SK-N-SH treated with all-trans-retinoic acid at 6 μM for 48 hours (cell line): ENCODE data around the gene TRUB1.

ENCODE experiments used
- ATAC-seq: fragments of 200-7000 bp; cut with Tn5 transposase; 3 replicates; pipeline ENCODE4 v1.9.1; 2020; ENCODE audit warnings: mild to moderate bottlenecking, moderate library complexity
- ARNTL ChIP-seq: fragments of 450-650 bp; formaldehyde crosslinking; IDR thresholded peaks from 2 replicates; pipeline ENCODE4 v1.5.0; 2020; ENCODE audit warnings: low read depth, mild to moderate bottlenecking, moderate library complexity, borderline replicate concordance
- BACH2 ChIP-seq: fragments of 250-450 bp; sonication (Bioruptor Pico); IDR thresholded peaks from 2 replicates; pipeline ENCODE4 v1.9.0; 2021; ENCODE audit warnings: mild to moderate bottlenecking, borderline replicate concordance
- CSDC2 ChIP-seq: fragments of 250-450 bp; sonication (Bioruptor Pico); IDR thresholded peaks from 2 replicates; pipeline ENCODE4 v1.5.0; 2020; ENCODE audit warnings: mild to moderate bottlenecking, moderate library complexity
- ISL1 ChIP-seq: fragments of 250-450 bp; sonication (Bioruptor Pico); IDR thresholded peaks from 2 replicates; pipeline ENCODE4 v2.1.2; 2022; ENCODE audit warnings: mild to moderate bottlenecking, moderate library complexity
- OSR1 ChIP-seq: fragments of 250-450 bp; sonication (Bioruptor Pico); IDR thresholded peaks from 2 replicates; pipeline ENCODE4 v1.8.0; 2022; ENCODE audit warnings: moderate library complexity, mild to moderate bottlenecking, inconsistent platforms
- POU6F1 ChIP-seq: fragments of 250-450 bp; sonication (Bioruptor Pico); IDR thresholded peaks from 2 replicates; pipeline ENCODE4 v1.8.0; 2021; ENCODE audit warnings: low read depth, mild to moderate bottlenecking, moderate library complexity, borderline replicate concordance
- PPARA ChIP-seq: fragments of 250-450 bp; sonication (Bioruptor Pico); IDR thresholded peaks from 2 replicates; pipeline ENCODE4 v1.5.0; 2020; ENCODE audit warnings: mild to moderate bottlenecking, borderline replicate concordance
- TCF4 ChIP-seq: fragments of 250-450 bp; sonication (Bioruptor Pico); IDR thresholded peaks from 2 replicates; pipeline ENCODE4 v1.8.0; 2021; ENCODE audit warnings: mild to moderate bottlenecking, moderate library complexity, borderline replicate concordance
- TOX ChIP-seq: fragments of 250-450 bp; sonication (Bioruptor Pico); IDR thresholded peaks from 2 replicates; pipeline ENCODE4 v1.8.0; 2021; ENCODE audit warnings: mild to moderate bottlenecking, moderate library complexity, borderline replicate concordance
- ZC3H10 ChIP-seq: fragments of 250-450 bp; sonication (Bioruptor Pico); IDR thresholded peaks from 2 replicates; pipeline ENCODE4 v1.5.1; 2021; ENCODE audit warnings: mild to moderate bottlenecking, moderate library complexity
- ZFP3 ChIP-seq: fragments of 250-450 bp; sonication (Bioruptor Pico); IDR thresholded peaks from 2 replicates; pipeline ENCODE4 v1.5.0; 2020; ENCODE audit warnings: mild to moderate bottlenecking, moderate library complexity
- ZFP30 ChIP-seq: fragments of 450-650 bp; formaldehyde crosslinking; IDR thresholded peaks from 2 replicates; pipeline ENCODE4 v1.5.0; 2022; ENCODE audit warnings: mild to moderate bottlenecking, moderate library complexity
- ZNF565 ChIP-seq: fragments of 450-650 bp; formaldehyde crosslinking; conservative IDR thresholded peaks from 2 replicates; pipeline ENCODE4 v1.5.0; 2020; ENCODE audit warnings: low read depth, mild to moderate bottlenecking, moderate library complexity
- ZNF70 ChIP-seq: fragments of 450-650 bp; formaldehyde crosslinking; IDR thresholded peaks from 2 replicates; pipeline ENCODE4 v1.5.0; 2020; ENCODE audit warnings: mild to moderate bottlenecking, moderate library complexity
- TF ChIP-seq, protein P1 (sequence below): fragments of 250-450 bp; sonication (Bioruptor Pico); IDR thresholded peaks from 2 replicates; pipeline ENCODE4 v1.8.0; 2020; ENCODE audit warnings: mild to moderate bottlenecking, moderate library complexity, borderline replicate concordance
- TF ChIP-seq, protein P2 (sequence below): fragments of 250-450 bp; sonication (Bioruptor Pico); IDR thresholded peaks from 2 replicates; pipeline ENCODE4 v1.5.0; 2020; ENCODE audit warnings: mild to moderate bottlenecking, moderate library complexity
- TF ChIP-seq, protein P3 (sequence below): fragments of 250-450 bp; sonication (Bioruptor Pico); IDR thresholded peaks from 2 replicates; pipeline ENCODE4 v1.5.1; 2021; ENCODE audit warnings: mild to moderate bottlenecking, moderate library complexity

The TRUB1 gene

GRCh38 chr10:114943000-114943399 is 5.0 kb downstream of the TRUB1 start:
- no peak for ATAC-seq

GRCh38 chr10:114953047-114953446 is 15.1 kb downstream of the TRUB1 start:
- ATAC-seq = no peak
- TF ChIP-seq BACH2 (CRISPR knock-in tag) (no peak), TCF4 (CRISPR knock-in tag) (no peak), POU6F1 (CRISPR knock-in tag) (no peak), ARNTL (no peak), ZFP30 (CRISPR knock-in tag) (no peak), PPARA (CRISPR knock-in tag) (no peak), TOX (CRISPR knock-in tag) (no peak), ZFP3 (CRISPR knock-in tag) (no peak), ZNF70 (CRISPR knock-in tag) (no peak)
- TF ChIP-seq, protein P1, sequence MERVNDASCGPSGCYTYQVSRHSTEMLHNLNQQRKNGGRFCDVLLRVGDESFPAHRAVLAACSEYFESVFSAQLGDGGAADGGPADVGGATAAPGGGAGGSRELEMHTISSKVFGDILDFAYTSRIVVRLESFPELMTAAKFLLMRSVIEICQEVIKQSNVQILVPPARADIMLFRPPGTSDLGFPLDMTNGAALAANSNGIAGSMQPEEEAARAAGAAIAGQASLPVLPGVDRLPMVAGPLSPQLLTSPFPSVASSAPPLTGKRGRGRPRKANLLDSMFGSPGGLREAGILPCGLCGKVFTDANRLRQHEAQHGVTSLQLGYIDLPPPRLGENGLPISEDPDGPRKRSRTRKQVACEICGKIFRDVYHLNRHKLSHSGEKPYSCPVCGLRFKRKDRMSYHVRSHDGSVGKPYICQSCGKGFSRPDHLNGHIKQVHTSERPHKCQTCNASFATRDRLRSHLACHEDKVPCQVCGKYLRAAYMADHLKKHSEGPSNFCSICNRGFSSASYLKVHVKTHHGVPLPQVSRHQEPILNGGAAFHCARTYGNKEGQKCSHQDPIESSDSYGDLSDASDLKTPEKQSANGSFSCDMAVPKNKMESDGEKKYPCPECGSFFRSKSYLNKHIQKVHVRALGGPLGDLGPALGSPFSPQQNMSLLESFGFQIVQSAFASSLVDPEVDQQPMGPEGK (CRISPR knock-in tag) = no peak
- TF ChIP-seq, protein P2, sequence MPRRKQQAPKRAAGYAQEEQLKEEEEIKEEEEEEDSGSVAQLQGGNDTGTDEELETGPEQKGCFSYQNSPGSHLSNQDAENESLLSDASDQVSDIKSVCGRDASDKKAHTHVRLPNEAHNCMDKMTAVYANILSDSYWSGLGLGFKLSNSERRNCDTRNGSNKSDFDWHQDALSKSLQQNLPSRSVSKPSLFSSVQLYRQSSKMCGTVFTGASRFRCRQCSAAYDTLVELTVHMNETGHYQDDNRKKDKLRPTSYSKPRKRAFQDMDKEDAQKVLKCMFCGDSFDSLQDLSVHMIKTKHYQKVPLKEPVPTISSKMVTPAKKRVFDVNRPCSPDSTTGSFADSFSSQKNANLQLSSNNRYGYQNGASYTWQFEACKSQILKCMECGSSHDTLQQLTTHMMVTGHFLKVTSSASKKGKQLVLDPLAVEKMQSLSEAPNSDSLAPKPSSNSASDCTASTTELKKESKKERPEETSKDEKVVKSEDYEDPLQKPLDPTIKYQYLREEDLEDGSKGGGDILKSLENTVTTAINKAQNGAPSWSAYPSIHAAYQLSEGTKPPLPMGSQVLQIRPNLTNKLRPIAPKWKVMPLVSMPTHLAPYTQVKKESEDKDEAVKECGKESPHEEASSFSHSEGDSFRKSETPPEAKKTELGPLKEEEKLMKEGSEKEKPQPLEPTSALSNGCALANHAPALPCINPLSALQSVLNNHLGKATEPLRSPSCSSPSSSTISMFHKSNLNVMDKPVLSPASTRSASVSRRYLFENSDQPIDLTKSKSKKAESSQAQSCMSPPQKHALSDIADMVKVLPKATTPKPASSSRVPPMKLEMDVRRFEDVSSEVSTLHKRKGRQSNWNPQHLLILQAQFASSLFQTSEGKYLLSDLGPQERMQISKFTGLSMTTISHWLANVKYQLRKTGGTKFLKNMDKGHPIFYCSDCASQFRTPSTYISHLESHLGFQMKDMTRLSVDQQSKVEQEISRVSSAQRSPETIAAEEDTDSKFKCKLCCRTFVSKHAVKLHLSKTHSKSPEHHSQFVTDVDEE = no peak
- TF ChIP-seq, protein P3, sequence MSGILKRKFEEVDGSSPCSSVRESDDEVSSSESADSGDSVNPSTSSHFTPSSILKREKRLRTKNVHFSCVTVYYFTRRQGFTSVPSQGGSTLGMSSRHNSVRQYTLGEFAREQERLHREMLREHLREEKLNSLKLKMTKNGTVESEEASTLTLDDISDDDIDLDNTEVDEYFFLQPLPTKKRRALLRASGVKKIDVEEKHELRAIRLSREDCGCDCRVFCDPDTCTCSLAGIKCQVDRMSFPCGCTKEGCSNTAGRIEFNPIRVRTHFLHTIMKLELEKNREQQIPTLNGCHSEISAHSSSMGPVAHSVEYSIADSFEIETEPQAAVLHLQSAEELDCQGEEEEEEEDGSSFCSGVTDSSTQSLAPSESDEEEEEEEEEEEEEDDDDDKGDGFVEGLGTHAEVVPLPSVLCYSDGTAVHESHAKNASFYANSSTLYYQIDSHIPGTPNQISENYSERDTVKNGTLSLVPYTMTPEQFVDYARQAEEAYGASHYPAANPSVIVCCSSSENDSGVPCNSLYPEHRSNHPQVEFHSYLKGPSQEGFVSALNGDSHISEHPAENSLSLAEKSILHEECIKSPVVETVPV (CRISPR knock-in tag) = no peak
- TF ChIP-seq, all 23 proteins: peak for 0

More at GRCh38 chr10:114943000-114943399, 5.0 kb downstream of the TRUB1 start:
- TF ChIP-seq PPARA (CRISPR knock-in tag) (no peak), ISL1 (CRISPR knock-in tag) (no peak), ZFP30 (CRISPR knock-in tag) (no peak), ARNTL (no peak), CSDC2 (CRISPR knock-in tag) (no peak), ZNF565 (CRISPR knock-in tag) (no peak), POU6F1 (CRISPR knock-in tag) (no peak), ZFP3 (CRISPR knock-in tag) (no peak), ZC3H10 (CRISPR knock-in tag) (no peak), BACH2 (CRISPR knock-in tag) (no peak), OSR1 (CRISPR knock-in tag) (no peak), ZNF70 (CRISPR knock-in tag) (no peak)
- TF ChIP-seq, protein P1 (CRISPR knock-in tag) = no peak
- TF ChIP-seq, protein P3 (CRISPR knock-in tag) = no peak
- TF ChIP-seq, protein P2 = no peak
